22Rv1 (cell line): Measurements from ENCODE around the gene TUT7.

ENCODE experiments used
- CTCF ChIP-seq: fragments of 450-650 bp; IDR thresholded peaks from 2 replicates; pipeline ENCODE4 v1.5.1; 2017; ENCODE audit warnings: mild to moderate bottlenecking
- ZFX ChIP-seq: fragments of 450-650 bp; IDR thresholded peaks from 2 replicates; pipeline ENCODE4 v1.6.1; 2017; ENCODE audit warnings: antibody characterized with exemption, borderline replicate concordance

- TF ChIP-seq CTCF (no peak), ZFX (no peak)
Observed at GRCh38 chr9:86256653-86257052, 97.6 kb downstream of the TUT7 start.
